B cell (primary cell): ENCODE results near the gene FMOD. TPM values are rescaled to one million over a fixed set of nuclear protein-coding genes. Genes with fewer than 3 reads are reported as not detected.

Experiments
- ATAC-seq: fragments of 200-7000 bp; cut with Tn5 transposase; one replicate; pipeline ENCODE4 v1.10.0; 2021; ENCODE audit warnings: low read depth, mild to moderate bottlenecking, moderate number of reproducible peaks, moderate library complexity
- CTCF ChIA-PET: fragments of 350-600 bp; sonication (Branson Sonifier 250); formaldehyde crosslinking; loops from one replicate; lab custom pipeline; 2021; ENCODE audit warnings: antibody characterized with exemption, inconsistent platforms; lab: Charles Lee
- POLR2A ChIA-PET: fragments of 350-600 bp; sonication (Branson Sonifier 250); formaldehyde crosslinking; loops from one replicate; lab custom pipeline; 2021; ENCODE audit warnings: antibody characterized with exemption; lab: Charles Lee
- DNase-seq: peaks from one replicate; pipeline ENCODE4 v3.0.0; 2013
- H2AFZ ChIP-seq: 2 replicates; pipeline ENCODE4 v1.6.1; 2012; ENCODE audit warnings: mild to moderate bottlenecking, low read depth, low read length; ENCODE audit not compliant: insufficient read depth, poor library complexity, severe bottlenecking
- H3K27ac ChIP-seq, 2 donors: 1 replicate in 1 of 2; 2 replicates in 1 of 2; pipeline ENCODE4 v1.5.1; 2012 to 2013; ENCODE audit warnings: low read length in 2 of 2, mild to moderate bottlenecking in 2 of 2, moderate library complexity in 1 of 2
- H3K27me3 ChIP-seq, 4 experiments: fragments of 200-600 bp in 1 of 4; sonication (generic) in 1 of 4; replicated peaks in 1 of 4; 1 replicate in 2 of 4; 2 replicates in 2 of 4; pipeline versions ENCODE4 v1.6.1 to v1.7.0; 2013 to 2016; ENCODE audit warnings: low read length in 3 of 4, mild to moderate bottlenecking in 2 of 4, mixed read lengths in 1 of 4, moderate library complexity in 1 of 4; ENCODE audit not compliant: insufficient read depth in 4 of 4, control insufficient read depth in 3 of 4; ENCODE audit errors: control extremely low read depth in 1 of 4
- H3K36me3 ChIP-seq, 2 experiments: replicated peaks in 1 of 2; 1 replicate in 1 of 2; 2 replicates in 1 of 2; pipeline versions ENCODE4 v1.6.1 to v1.7.1; 2013; ENCODE audit warnings: low read length in 1 of 2; ENCODE audit not compliant: insufficient read depth in 2 of 2, control insufficient read depth in 1 of 2; ENCODE audit errors: control extremely low read depth in 1 of 2, extremely low read depth in 1 of 2
- H3K4me1 ChIP-seq, 2 donors: fragments of 200-600 bp in 1 of 2; sonication (generic) in 1 of 2; 1 replicate in 1 of 2; 2 replicates in 1 of 2; pipeline versions ENCODE4 v1.5.1 to v1.6.1; 2013 to 2017; ENCODE audit warnings: low read length in 2 of 2; ENCODE audit not compliant: control insufficient read depth in 2 of 2, insufficient read depth in 2 of 2
- H3K4me2 ChIP-seq: replicated peaks from 2 replicates; pipeline ENCODE3; 2012; ENCODE audit warnings: mild to moderate bottlenecking, low read depth, low read length; ENCODE audit not compliant: poor library complexity, severe bottlenecking
- H3K4me3 ChIP-seq, 5 experiments: fragments of 200-600 bp in 1 of 5; sonication (generic) in 1 of 5; 1 replicate in 3 of 5; 2 replicates in 2 of 5; pipeline versions ENCODE4 v1.5.1 to v1.7.0; 2011 to 2016; ENCODE audit warnings: low read length in 4 of 5, mild to moderate bottlenecking in 4 of 5, low read depth in 2 of 5, control low read depth in 1 of 5, moderate library complexity in 1 of 5; ENCODE audit not compliant: insufficient read depth in 1 of 5; ENCODE audit errors: control extremely low read depth in 1 of 5, extremely low read depth in 1 of 5
- H3K79me2 ChIP-seq: fragments of 200-600 bp; sonication (generic); one replicate; pipeline ENCODE4 v1.6.0; 2016; ENCODE audit warnings: low read length; ENCODE audit not compliant: control insufficient read depth, insufficient read depth
- H3K9ac ChIP-seq: fragments of 200-600 bp; sonication (generic); 2 replicates; pipeline ENCODE4 v1.6.1; 2017; ENCODE audit warnings: mild to moderate bottlenecking, low read length, moderate library complexity
- H3K9me3 ChIP-seq, 3 donors: one replicate each; pipeline versions ENCODE4 v1.6.1 to v1.7.1; 2013; ENCODE audit warnings: low read length in 2 of 3; ENCODE audit not compliant: control insufficient read depth in 2 of 3, insufficient read depth in 1 of 3; ENCODE audit errors: control extremely low read depth in 1 of 3
- H4K20me1 ChIP-seq: 2 replicates; pipeline ENCODE4 v1.6.0; 2012; ENCODE audit warnings: mild to moderate bottlenecking, low read length; ENCODE audit not compliant: insufficient read depth, control insufficient read depth, poor library complexity, severe bottlenecking
- H3K27ac Mint-ChIP-seq: one replicate; pipeline ENCODE4 v1.8.0; 2021; ENCODE audit warnings: mixed read lengths
- H3K27me3 Mint-ChIP-seq: one replicate; pipeline ENCODE4 v1.8.0; 2021; ENCODE audit warnings: mixed read lengths
- H3K4me1 Mint-ChIP-seq: one replicate; pipeline ENCODE4 v1.8.0; 2021; ENCODE audit warnings: mixed read lengths
- H3K4me3 Mint-ChIP-seq: one replicate; pipeline ENCODE4 v1.8.0; 2021; ENCODE audit warnings: mixed read lengths
- H3K9me3 Mint-ChIP-seq: one replicate; pipeline ENCODE4 v1.8.0; 2022; ENCODE audit warnings: mixed read lengths; ENCODE audit not compliant: insufficient read depth
- EZH2 ChIP-seq: IDR thresholded peaks from 2 replicates; pipeline ENCODE4 v1.6.1; 2012; ENCODE audit warnings: borderline replicate concordance, low read depth, mild to moderate bottlenecking, moderate library complexity, low read length; ENCODE audit not compliant: insufficient read depth, poor library complexity, severe bottlenecking
- WGBS: methylation state at CpG from one replicate; pipeline ENCODE4 v1.1.5; 2013; ENCODE audit warnings: missing lambda C conversion rate; ENCODE audit not compliant: insufficient coverage; 5-methylcytosine and 5-hydroxymethylcytosine counted together
- intact Hi-C: fragments of 100-400 bp; cut with micrococcal nuclease; formaldehyde crosslinking; loops from one replicate; pipeline ENCODE4 v1.10.0; 2022
- polyA plus RNA-seq: library from polyadenylated mRNA; depleted of rRNA; stranded (reverse); fragments of >200 nt; gene quantifications from 2 replicates; pipeline ENCODE4 v1.2.3, GENCODE V29; 2012
- small RNA-seq: library from RNA; depleted of rRNA; stranded (forward); fragments of <200 nt; gene quantifications from one replicate; pipeline ENCODE3, GENCODE V24; 2012; ENCODE audit warnings: low replicate concordance, low read depth; ENCODE audit not compliant: insufficient read length
- total RNA-seq, 2 donors: library from RNA; stranded (reverse); fragments of 120-200 nt in 1 of 2; gene quantifications; 1 replicate in 1 of 2; 2 replicates in 1 of 2; pipeline versions ENCODE4 v1.2.3 to v1.2.4, GENCODE V29; 2013 to 2022
- TF ChIP-seq, protein P1 (sequence below): fragments of 200-600 bp; IDR thresholded peaks from one replicate; pipeline ENCODE4 v1.8.0; 2022; ENCODE audit warnings: antibody characterized with exemption, mild to moderate bottlenecking

The FMOD gene
- total and polyA plus RNA-seq, 2 donors (not counting 1 experiment from before 2014, with no cell fraction given): not detected

GRCh38 chr1:203291201-203292096 lies 59.5 kb downstream of the FMOD start:
- Mint-ChIP-seq H3K4me3 (peak overlapping the region; percentile 88), H3K27me3 (no peaks in the 10 kb centered on the region), H3K9me3 (no peaks in the 10 kb centered on the region), H3K27ac (peak overlapping the region; percentile 95), H3K4me1 (peaks cover 87% of the 10 kb centered on the region)
- H3K27ac ChIP-seq: peak overlapping the region; percentile 99 to 100
- H3K9ac ChIP-seq: peak overlapping the region; percentile 64
- no peaks in the 10 kb centered on the region for H3K36me3 ChIP-seq
- peak overlapping the region; percentile 17 for H2AFZ ChIP-seq
- intact Hi-C loops: loop anchor here (1.0 kb wide), 1 partner anchor 8 kb away; no protein-coding TSS in a partner anchor
- ChIA-PET POLR2A (interaction anchor here (0.6 to 12.4 kb wide), 7 partner anchors 7 to 47 kb away, joined by 3 to 422 read pairs (median 93); partner anchors contain the start of gene BTG2), CTCF (interaction anchor here (8.4 to 37.7 kb wide), 4 partner anchors 14 to 44 kb away, joined by 129 to 1776 read pairs (median 300); partner anchors contain the start of genes BTG2 and FMOD)
- 90% methylated on average over 5 of the region's 17 CpGs for WGBS
- H3K4me3 ChIP-seq: peak overlapping the region in 2 of 5 experiments; percentile 43 to 47
- peak; percentile 49 for DNase-seq
- no peaks in the 10 kb centered on the region for H3K27me3 ChIP-seq
- H3K4me2 ChIP-seq: peak overlapping the region; percentile 87
- TF ChIP-seq EZH2: no peak
- TF ChIP-seq, protein P1, sequence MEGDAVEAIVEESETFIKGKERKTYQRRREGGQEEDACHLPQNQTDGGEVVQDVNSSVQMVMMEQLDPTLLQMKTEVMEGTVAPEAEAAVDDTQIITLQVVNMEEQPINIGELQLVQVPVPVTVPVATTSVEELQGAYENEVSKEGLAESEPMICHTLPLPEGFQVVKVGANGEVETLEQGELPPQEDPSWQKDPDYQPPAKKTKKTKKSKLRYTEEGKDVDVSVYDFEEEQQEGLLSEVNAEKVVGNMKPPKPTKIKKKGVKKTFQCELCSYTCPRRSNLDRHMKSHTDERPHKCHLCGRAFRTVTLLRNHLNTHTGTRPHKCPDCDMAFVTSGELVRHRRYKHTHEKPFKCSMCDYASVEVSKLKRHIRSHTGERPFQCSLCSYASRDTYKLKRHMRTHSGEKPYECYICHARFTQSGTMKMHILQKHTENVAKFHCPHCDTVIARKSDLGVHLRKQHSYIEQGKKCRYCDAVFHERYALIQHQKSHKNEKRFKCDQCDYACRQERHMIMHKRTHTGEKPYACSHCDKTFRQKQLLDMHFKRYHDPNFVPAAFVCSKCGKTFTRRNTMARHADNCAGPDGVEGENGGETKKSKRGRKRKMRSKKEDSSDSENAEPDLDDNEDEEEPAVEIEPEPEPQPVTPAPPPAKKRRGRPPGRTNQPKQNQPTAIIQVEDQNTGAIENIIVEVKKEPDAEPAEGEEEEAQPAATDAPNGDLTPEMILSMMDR: no peak
- ATAC-seq: no peak
- H3K4me1 ChIP-seq: peaks cover 70 to 90% of the 10 kb centered on the region in 2 donors
- H3K9me3 ChIP-seq: no peaks in the 10 kb centered on the region
- peaks cover 35% of the 10 kb centered on the region for H3K79me2 ChIP-seq
- H4K20me1 ChIP-seq: no peaks in the 10 kb centered on the region

Small RNAs within 50 kb of the gene (small RNA-seq; reads per million reads assigned to genes)
- gene AL359837.1 (not detected), gene RNU6-487P (not detected)

Other genes with a start within 250 kb of the FMOD start
- gene ADORA1, start 223.4 kb downstream of the FMOD start, total RNA-seq: not detected in 2 replicates
- not detected in 2 replicates for gene ADORA1, start 223.4 kb downstream of the FMOD start, polyA plus RNA-seq
- gene MYBPH, start 175.3 kb downstream of the FMOD start, total RNA-seq: not detected in 2 replicates
- not detected in 2 replicates for gene MYBPH, start 175.3 kb downstream of the FMOD start, polyA plus RNA-seq
- 0.15 TPM in 1 of 2 replicates, not detected in the other for gene CHI3L1, start 164.4 kb downstream of the FMOD start, total RNA-seq
- gene CHI3L1, start 164.4 kb downstream of the FMOD start, polyA plus RNA-seq: not detected in 2 replicates
- gene CHIT1, start 121.4 kb downstream of the FMOD start, total RNA-seq: 8.2 and 11.9 TPM in 2 replicates
- 2.0 and 4.8 TPM in 2 replicates for gene CHIT1, start 121.4 kb downstream of the FMOD start, polyA plus RNA-seq
- gene BTG2, start 45.6 kb downstream of the FMOD start, total RNA-seq: 505 and 508 TPM in 2 replicates
- 300 and 778 TPM in 2 replicates for gene BTG2, start 45.6 kb downstream of the FMOD start, polyA plus RNA-seq
- not detected in 2 replicates for gene PRELP, start 124.7 kb upstream of the FMOD start, total RNA-seq
- not detected in 2 replicates for gene PRELP, start 124.7 kb upstream of the FMOD start, polyA plus RNA-seq
- not detected in 2 replicates for gene OPTC, start 143.0 kb upstream of the FMOD start, total RNA-seq
- not detected in 2 replicates for gene OPTC, start 143.0 kb upstream of the FMOD start, polyA plus RNA-seq